Endodermal cell (in vitro differentiated cells): ENCODE data around the gene INO80E. TPM values are rescaled to one million over a fixed set of nuclear protein-coding genes. Genes with fewer than 3 reads are reported as not detected.

ENCODE experiments used
- DNase-seq: peaks from one replicate; pipeline ENCODE4 v3.0.0-alpha.2; 2017
- H3K27ac ChIP-seq: 2 replicates; pipeline ENCODE4 v1.5.1; 2013; ENCODE audit warnings: mild to moderate bottlenecking, low read depth, low read length, moderate library complexity
- H3K27me3 ChIP-seq: 2 replicates; pipeline ENCODE4 v1.6.1; 2013; ENCODE audit warnings: mild to moderate bottlenecking, low read length, moderate library complexity; ENCODE audit not compliant: insufficient read depth, control insufficient read depth, poor library complexity, severe bottlenecking
- H3K36me3 ChIP-seq: 2 replicates; pipeline ENCODE4 v1.7.0; 2013; ENCODE audit warnings: mild to moderate bottlenecking, low read length, moderate library complexity; ENCODE audit not compliant: control insufficient read depth, insufficient read depth
- H3K4me1 ChIP-seq: one replicate; pipeline ENCODE4 v1.7.0; 2013; ENCODE audit warnings: low read length; ENCODE audit not compliant: control insufficient read depth, insufficient read depth
- H3K4me3 ChIP-seq: 2 replicates; pipeline ENCODE4 v1.5.1; 2013; ENCODE audit warnings: mild to moderate bottlenecking, low read length, moderate library complexity
- H3K9ac ChIP-seq: 2 replicates; pipeline ENCODE4 v1.6.1; 2013; ENCODE audit warnings: mild to moderate bottlenecking, low read length, moderate library complexity; ENCODE audit not compliant: poor library complexity, severe bottlenecking; ENCODE audit errors: extremely low read depth
- H3K9me3 ChIP-seq: 2 replicates; pipeline ENCODE4 v1.6.1; 2013; ENCODE audit warnings: mild to moderate bottlenecking, low read length, moderate library complexity; ENCODE audit not compliant: control insufficient read depth
- H3K27ac Mint-ChIP-seq: 2 replicates; pipeline ENCODE4 v1.8.0; 2020; ENCODE audit warnings: mixed read lengths
- H3K27me3 Mint-ChIP-seq: 2 replicates; pipeline ENCODE4 v1.8.0; 2021; ENCODE audit warnings: mild to moderate bottlenecking, mixed read lengths; ENCODE audit not compliant: insufficient read depth
- H3K36me3 Mint-ChIP-seq: 2 replicates; pipeline ENCODE4 v1.8.0; 2020; ENCODE audit warnings: low read depth, mixed read lengths
- H3K4me1 Mint-ChIP-seq: 2 replicates; pipeline ENCODE4 v1.8.0; 2020; ENCODE audit warnings: mixed read lengths
- H3K4me3 Mint-ChIP-seq: 2 replicates; pipeline ENCODE4 v1.8.0; 2020; ENCODE audit warnings: mild to moderate bottlenecking, moderate library complexity, mixed read lengths
- H3K9me3 Mint-ChIP-seq: 2 replicates; pipeline ENCODE4 v1.8.0; 2020; ENCODE audit warnings: mild to moderate bottlenecking, mixed read lengths
- WGBS, 2 experiments: methylation state at CpG; one replicate each; pipeline versions ENCODE4 v1.1.5 to v1.1.7; 2013; ENCODE audit warnings: missing lambda C conversion rate in 2 of 2, mixed read lengths in 1 of 2; ENCODE audit not compliant: insufficient coverage in 1 of 2, insufficient read length in 1 of 2; 5-methylcytosine and 5-hydroxymethylcytosine counted together
- total RNA-seq, 2 donors: library from RNA; stranded (reverse); fragmentation: NEBNext Ultra II Directional in 1 of 2; extraction: Animal tissue kit (Norgen Biotek cat#: 25700) in 1 of 2; gene quantifications; 2 replicates in 1 of 2; 3 replicates in 1 of 2; pipeline ENCODE4 v1.2.1, GENCODE V29; 2021
- TF ChIP-seq, protein P1 (sequence below): fragments of 200-600 bp; sonication (generic); conservative IDR thresholded peaks from 2 replicates; pipeline ENCODE4 v1.5.0; 2021; ENCODE audit warnings: antibody characterized with exemption, mild to moderate bottlenecking

The INO80E gene
- total RNA-seq, 2 donors from 2014 or later, result 77.4 to 80.1 TPM

DNA sequence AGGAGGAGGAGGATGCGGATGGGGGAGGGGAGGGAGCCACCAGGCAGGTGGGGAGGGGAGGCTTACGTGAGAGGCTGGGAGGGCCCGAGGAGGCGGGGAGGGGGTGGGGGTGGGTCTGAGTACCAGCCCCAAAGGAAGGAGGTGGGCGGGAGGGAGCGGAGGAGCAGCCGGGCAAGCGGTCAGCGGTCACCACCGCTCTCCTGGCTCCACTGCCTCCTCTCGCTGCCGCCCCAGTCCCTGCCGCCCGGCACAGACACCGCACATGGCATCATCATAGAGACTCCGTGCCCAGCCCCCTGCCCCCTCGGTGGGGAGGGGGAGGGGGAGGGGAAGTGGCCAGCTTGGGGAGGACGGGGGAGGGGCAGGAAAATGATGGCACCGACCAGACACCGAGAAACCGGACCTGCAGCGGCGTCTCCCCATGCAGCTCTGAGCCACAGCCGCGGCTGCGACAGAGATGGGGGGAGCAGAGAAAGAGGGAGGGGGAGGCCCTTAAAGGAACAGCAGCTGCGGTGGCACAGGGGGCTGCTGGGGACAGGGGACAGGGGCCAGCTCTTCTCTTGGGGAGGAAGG, 34.9 kb downstream of the INO80E start, which contains the start of gene TLCD3B:
TSS of gene TLCD3B (minus strand) at position 431 of the 573 bp plus-strand sequence. CDS start 744 bp downstream, outside the sequence.
- WGBS, 2 experiments, result 2% methylated on average over 25 of the region's 27 CpGs; no CpG with 5 or more reads in 1 of the 2 experiments
- Mint-ChIP-seq H3K27ac (no peak within 1 kb of the TSS), H3K4me1 (peaks cover 2% of the 10 kb centered on the region), H3K9me3 (no peaks in the 10 kb centered on the region), H3K36me3 (no peaks in the 10 kb centered on the region), H3K27me3 (peaks cover 65% of the 10 kb centered on the region), H3K4me3 (peak within 1 kb of the TSS; percentile 47)
- Histone ChIP-seq H3K27ac (no peak within 1 kb of the TSS), H3K4me3 (peak within 1 kb of the TSS; percentile 45), H3K36me3 (no peaks in the 10 kb centered on the region), H3K9ac (no peak within 1 kb of the TSS), H3K4me1 (no peaks in the 10 kb centered on the region), H3K27me3 (peaks cover 35% of the 10 kb centered on the region), H3K9me3 (no peaks in the 10 kb centered on the region)
- peak; percentile 81 for DNase-seq
- TF ChIP-seq, protein P1, sequence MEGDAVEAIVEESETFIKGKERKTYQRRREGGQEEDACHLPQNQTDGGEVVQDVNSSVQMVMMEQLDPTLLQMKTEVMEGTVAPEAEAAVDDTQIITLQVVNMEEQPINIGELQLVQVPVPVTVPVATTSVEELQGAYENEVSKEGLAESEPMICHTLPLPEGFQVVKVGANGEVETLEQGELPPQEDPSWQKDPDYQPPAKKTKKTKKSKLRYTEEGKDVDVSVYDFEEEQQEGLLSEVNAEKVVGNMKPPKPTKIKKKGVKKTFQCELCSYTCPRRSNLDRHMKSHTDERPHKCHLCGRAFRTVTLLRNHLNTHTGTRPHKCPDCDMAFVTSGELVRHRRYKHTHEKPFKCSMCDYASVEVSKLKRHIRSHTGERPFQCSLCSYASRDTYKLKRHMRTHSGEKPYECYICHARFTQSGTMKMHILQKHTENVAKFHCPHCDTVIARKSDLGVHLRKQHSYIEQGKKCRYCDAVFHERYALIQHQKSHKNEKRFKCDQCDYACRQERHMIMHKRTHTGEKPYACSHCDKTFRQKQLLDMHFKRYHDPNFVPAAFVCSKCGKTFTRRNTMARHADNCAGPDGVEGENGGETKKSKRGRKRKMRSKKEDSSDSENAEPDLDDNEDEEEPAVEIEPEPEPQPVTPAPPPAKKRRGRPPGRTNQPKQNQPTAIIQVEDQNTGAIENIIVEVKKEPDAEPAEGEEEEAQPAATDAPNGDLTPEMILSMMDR, result no peak

DNA sequence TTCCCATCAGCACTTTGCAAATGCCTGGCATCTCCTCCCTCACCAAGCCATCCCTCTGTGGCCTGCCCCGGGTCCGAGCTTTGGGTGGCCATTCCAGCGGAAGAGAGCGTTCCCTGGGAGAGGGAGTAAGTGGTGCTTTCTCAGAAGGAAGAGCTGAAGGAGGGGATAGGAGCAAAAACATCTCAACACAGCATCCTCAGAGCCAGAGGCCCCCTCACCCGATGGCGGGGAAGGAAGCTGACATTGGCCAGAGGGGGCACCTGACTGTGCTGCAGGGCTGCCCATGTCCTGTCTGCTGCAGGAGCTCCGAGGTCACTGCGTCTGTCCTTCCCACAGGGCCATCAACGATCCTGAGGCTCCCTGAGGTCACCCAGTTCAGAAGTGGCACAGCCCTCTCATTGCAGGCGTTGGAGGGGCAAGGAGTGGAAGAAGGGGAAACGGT, 35.5 kb downstream of the INO80E start:
- Histone ChIP-seq H3K27me3 (peaks cover 41% of the 10 kb centered on the region), H3K27ac (no peak overlapping the region), H3K4me1 (no peaks in the 10 kb centered on the region), H3K36me3 (no peaks in the 10 kb centered on the region), H3K9me3 (no peaks in the 10 kb centered on the region), H3K9ac (no peak overlapping the region), H3K4me3 (peak overlapping the region; percentile 45)
- Mint-ChIP-seq H3K9me3 (no peaks in the 10 kb centered on the region), H3K4me3 (peak overlapping the region; percentile 47), H3K27ac (no peak overlapping the region), H3K36me3 (no peaks in the 10 kb centered on the region), H3K27me3 (peaks cover 70% of the 10 kb centered on the region), H3K4me1 (peaks cover 2% of the 10 kb centered on the region)
- DNase-seq, result peak; percentile 70
- TF ChIP-seq, protein P1, result no peak
- 40 to 52% methylated on average over 2 to 11 of the region's 11 CpGs for WGBS, 2 experiments

DNA sequence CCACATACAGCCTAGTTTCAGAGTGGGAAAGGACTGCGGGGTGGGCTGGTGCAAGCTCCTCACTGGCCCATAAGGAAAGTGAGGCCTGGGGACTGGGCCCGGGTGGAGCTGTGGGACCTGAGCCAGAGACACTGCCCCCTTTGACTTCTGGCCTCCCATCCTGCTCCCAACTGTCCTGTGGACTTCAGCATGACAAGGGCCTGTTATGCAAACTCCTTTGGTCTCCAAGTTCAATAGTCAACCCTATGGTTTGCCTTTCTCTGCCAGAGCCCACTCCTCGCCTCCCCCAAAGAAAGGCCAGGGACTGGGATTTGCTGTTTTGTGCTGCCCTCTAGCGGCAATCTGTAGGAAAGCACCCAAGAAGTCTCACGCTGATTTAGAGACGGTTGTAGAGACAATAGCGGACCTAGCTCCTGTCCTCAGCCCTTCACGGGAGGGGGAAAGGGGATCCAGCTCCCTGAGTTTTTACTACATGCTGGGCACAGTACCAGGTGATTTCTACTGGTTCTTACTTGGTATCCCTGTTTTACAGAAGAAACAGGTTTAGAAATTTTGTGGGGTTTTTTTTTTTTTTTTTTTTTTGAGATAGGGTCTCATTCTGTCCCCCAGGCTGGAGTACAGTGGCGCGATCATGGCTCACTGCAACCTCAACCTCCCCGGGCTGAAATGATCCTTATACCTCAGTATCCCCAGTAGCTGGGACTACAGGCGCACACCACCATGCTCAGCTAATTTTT, 36.2 kb downstream of the INO80E start:
- Histone ChIP-seq H3K27ac (no peak overlapping the region), H3K4me1 (no peaks in the 10 kb centered on the region), H3K27me3 (peaks cover 42% of the 10 kb centered on the region), H3K4me3 (no peak overlapping the region), H3K9me3 (no peaks in the 10 kb centered on the region), H3K36me3 (no peaks in the 10 kb centered on the region), H3K9ac (no peak overlapping the region)
- Mint-ChIP-seq H3K36me3 (no peaks in the 10 kb centered on the region), H3K4me1 (peaks cover 2% of the 10 kb centered on the region), H3K27ac (no peak overlapping the region), H3K9me3 (no peaks in the 10 kb centered on the region), H3K4me3 (peak overlapping the region; percentile 47), H3K27me3 (peaks cover 72% of the 10 kb centered on the region)
- TF ChIP-seq, protein P1, result peak; percentile 91
- WGBS, 2 experiments, result 27 to 39% methylated on average over 8 to 12 of the region's 12 CpGs
- DNase-seq, result peak; percentile 93
